GM23248 (cell line): Measurements from ENCODE around the gene TMEM14C. TPM values are rescaled to one million over a fixed set of nuclear protein-coding genes. Genes with fewer than 3 reads are reported as not detected.

Experiments used
- DNase-seq: peaks from one replicate; pipeline ENCODE4 v3.0.0-alpha.2; 2015
- H2AFZ ChIP-seq: fragments of 200-600 bp; sonication (generic); 2 replicates; pipeline ENCODE4 v1.6.1; 2016; ENCODE audit warnings: antibody characterized with exemption
- H3F3A ChIP-seq: fragments of 200-600 bp; sonication (generic); 2 replicates; pipeline ENCODE4 v1.6.1; 2016; ENCODE audit warnings: mild to moderate bottlenecking, antibody characterized with exemption, mixed run types; ENCODE audit not compliant: insufficient read depth
- H3K27ac ChIP-seq: fragments of 200-600 bp; sonication (generic); 2 replicates; pipeline ENCODE4 v1.5.1; 2016; ENCODE audit warnings: mild to moderate bottlenecking
- H3K27me3 ChIP-seq: fragments of 200-600 bp; sonication (generic); replicated peaks from 2 replicates; pipeline ENCODE4 v1.6.1; 2016; ENCODE audit warnings: mild to moderate bottlenecking; ENCODE audit not compliant: insufficient read depth
- H3K36me3 ChIP-seq: fragments of 200-600 bp; sonication (generic); 2 replicates; pipeline ENCODE4 v1.6.1; 2016; ENCODE audit warnings: low read depth, mild to moderate bottlenecking
- H3K4me1 ChIP-seq: fragments of 200-600 bp; sonication (generic); 2 replicates; pipeline ENCODE4 v1.6.1; 2016; ENCODE audit warnings: mild to moderate bottlenecking; ENCODE audit not compliant: insufficient read depth
- H3K4me2 ChIP-seq: fragments of 200-600 bp; sonication (generic); one replicate; pipeline ENCODE4 v1.6.1; 2016; ENCODE audit warnings: mild to moderate bottlenecking; ENCODE audit not compliant: unreplicated experiment
- H3K4me3 ChIP-seq: fragments of 200-600 bp; sonication (generic); 2 replicates; pipeline ENCODE4 v1.5.1; 2016; ENCODE audit warnings: mild to moderate bottlenecking
- H3K79me2 ChIP-seq: fragments of 200-600 bp; sonication (generic); 2 replicates; pipeline ENCODE4 v1.6.1; 2016; ENCODE audit warnings: mild to moderate bottlenecking; ENCODE audit not compliant: insufficient read depth
- H3K9ac ChIP-seq: fragments of 200-600 bp; sonication (generic); 2 replicates; pipeline ENCODE4 v1.6.1; 2016; ENCODE audit warnings: mild to moderate bottlenecking
- H3K9me2 ChIP-seq: fragments of 200-600 bp; sonication (generic); 2 replicates; pipeline ENCODE4 v1.6.1; 2016; ENCODE audit warnings: mixed run types, mild to moderate bottlenecking, moderate library complexity; ENCODE audit not compliant: insufficient read depth
- H3K9me3 ChIP-seq: fragments of 200-600 bp; sonication (generic); one replicate; pipeline ENCODE4 v1.6.1; 2017; ENCODE audit warnings: low read depth
- H4K20me1 ChIP-seq: fragments of 200-600 bp; sonication (generic); 2 replicates; pipeline ENCODE4 v1.6.0; 2016; ENCODE audit not compliant: insufficient read depth
- EZH2 ChIP-seq: fragments of 200-600 bp; sonication (generic); IDR thresholded peaks from 2 replicates; pipeline ENCODE4 v1.6.1; 2018; ENCODE audit warnings: antibody characterized with exemption, mild to moderate bottlenecking; ENCODE audit not compliant: insufficient read depth, poor library complexity, severe bottlenecking
- EZH2phosphoT487 ChIP-seq: fragments of 200-600 bp; sonication (generic); IDR thresholded peaks from 2 replicates; pipeline ENCODE4 v1.6.1; 2018; ENCODE audit warnings: antibody characterized with exemption, moderate library complexity, mild to moderate bottlenecking, low read depth; ENCODE audit not compliant: insufficient read depth
- WGBS, 2 experiments: methylation state at CpG; one replicate each; pipeline ENCODE4 v1.1.6; 2015 to 2017; ENCODE audit warnings: low lambda C conversion rate in 2 of 2, low coverage in 1 of 2; ENCODE audit errors: missing lambda C conversion rate in 2 of 2; 5-methylcytosine and 5-hydroxymethylcytosine counted together
- in situ Hi-C: fragments of 300-500 bp; cut with MboI; formaldehyde crosslinking; loops from 2 replicates; pipeline ENCODE4 v1.15.0; 2020
- polyA plus RNA-seq: library from polyadenylated mRNA; unstranded; fragments of >200 nt; fragmentation: Nextera tagmentation; extraction: Ambion mirVana; gene quantifications from 2 replicates; pipeline ENCODE4 v1.2.1, GENCODE V29; 2016
- total RNA-seq: library from RNA; depleted of rRNA; stranded (reverse); fragments of >200 nt; shearing (Covaris generic); gene quantifications from 2 replicates; pipeline ENCODE4 v1.2.3, GENCODE V29; 2014

The TMEM14C gene
- total and polyA plus RNA-seq, 2 experiments from 2014 or later, result 164 to 272 TPM

GRCh38 chr6:10742251-10742650 lies 19.4 kb downstream of the TMEM14C start:
- no peak overlapping the region for H3K4me2 ChIP-seq
- peaks cover 16% of the 10 kb centered on the region for H3K79me2 ChIP-seq
- H2AFZ ChIP-seq, result no peak overlapping the region
- in situ Hi-C loops, result no loop called here
- TF ChIP-seq EZH2phosphoT487 (no peak), EZH2 (no peak)
- no peaks in the 10 kb centered on the region for H3K27me3 ChIP-seq
- H3K4me1 ChIP-seq, result no peaks in the 10 kb centered on the region
- no peak overlapping the region for H3K9ac ChIP-seq
- no peaks in the 10 kb centered on the region for H3K9me3 ChIP-seq
- WGBS, 2 experiments, result 94 to 95% methylated on average over 12 of the region's 12 CpGs
- DNase-seq, result no peak
- H3K27ac ChIP-seq, result no peak overlapping the region
- no peak overlapping the region for H3K4me3 ChIP-seq
- no peaks in the 10 kb centered on the region for H3K9me2 ChIP-seq
- peaks cover 13% of the 10 kb centered on the region; the same call in 1 of the 2 replicates for H3F3A ChIP-seq
- H3K36me3 ChIP-seq, result no peaks in the 10 kb centered on the region
- H4K20me1 ChIP-seq, result no peaks in the 10 kb centered on the region

DNA sequence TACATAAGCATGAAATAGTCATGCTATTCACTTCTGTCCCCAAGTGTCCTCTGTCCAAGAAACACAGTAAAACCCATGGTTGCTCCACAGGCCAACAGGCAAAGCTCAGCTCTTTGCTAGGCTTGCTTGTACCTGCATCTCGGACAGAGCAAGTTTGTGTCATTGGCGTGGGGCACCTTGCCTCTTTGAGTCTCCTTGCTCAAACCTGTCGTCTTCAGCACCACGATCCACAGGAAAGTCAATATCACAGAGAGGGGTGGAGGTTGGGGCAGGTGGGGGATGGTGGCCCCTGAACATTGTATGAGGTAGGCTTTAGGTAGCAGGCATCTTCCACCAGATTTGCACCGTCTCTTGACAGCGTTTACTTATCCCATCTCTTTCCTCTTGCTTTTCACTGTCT lies 20.6 kb downstream of the TMEM14C start:
- Histone ChIP-seq H3K27ac (no peak overlapping the region), H3K4me3 (no peak overlapping the region), H2AFZ (no peak overlapping the region), H3K79me2 (peaks cover 12% of the 10 kb centered on the region), H3K36me3 (no peaks in the 10 kb centered on the region), H3K9me3 (no peaks in the 10 kb centered on the region), H3K4me2 (no peak overlapping the region), H3K9ac (no peak overlapping the region), H4K20me1 (no peaks in the 10 kb centered on the region), H3K27me3 (no peaks in the 10 kb centered on the region), H3K4me1 (peaks cover 3% of the 10 kb centered on the region; the same call in 1 of the 2 replicates), H3K9me2 (no peaks in the 10 kb centered on the region), H3F3A (peaks cover 13% of the 10 kb centered on the region; the same call in 1 of the 2 replicates)
- in situ Hi-C loops, result no loop called here
- WGBS, 2 experiments, result 75 to 82% methylated on average over 6 of the region's 6 CpGs
- no peak for TF ChIP-seq EZH2phosphoT487
- TF ChIP-seq EZH2, result no peak
- DNase-seq, result no peak

GRCh38 chr6:10745116-10745515 lies 22.2 kb downstream of the TMEM14C start:
- Histone ChIP-seq H3K9ac (no peak overlapping the region), H2AFZ (no peak overlapping the region), H3K9me3 (no peaks in the 10 kb centered on the region), H3K9me2 (no peaks in the 10 kb centered on the region), H4K20me1 (no peaks in the 10 kb centered on the region; the same call in 1 of the 2 replicates), H3K36me3 (no peaks in the 10 kb centered on the region), H3K4me1 (peaks cover 14% of the 10 kb centered on the region; the same call in 1 of the 2 replicates), H3K27me3 (no peaks in the 10 kb centered on the region), H3K27ac (no peak overlapping the region), H3F3A (peaks cover 13% of the 10 kb centered on the region; the same call in 1 of the 2 replicates), H3K4me2 (no peak overlapping the region), H3K79me2 (peaks cover 24% of the 10 kb centered on the region), H3K4me3 (no peak overlapping the region)
- no peak for TF ChIP-seq EZH2phosphoT487
- no peak for TF ChIP-seq EZH2
- WGBS, 2 experiments, result 87 to 90% methylated on average over 5 of the region's 5 CpGs
- DNase-seq, result no peak
- in situ Hi-C loops, result no loop called here

DNA sequence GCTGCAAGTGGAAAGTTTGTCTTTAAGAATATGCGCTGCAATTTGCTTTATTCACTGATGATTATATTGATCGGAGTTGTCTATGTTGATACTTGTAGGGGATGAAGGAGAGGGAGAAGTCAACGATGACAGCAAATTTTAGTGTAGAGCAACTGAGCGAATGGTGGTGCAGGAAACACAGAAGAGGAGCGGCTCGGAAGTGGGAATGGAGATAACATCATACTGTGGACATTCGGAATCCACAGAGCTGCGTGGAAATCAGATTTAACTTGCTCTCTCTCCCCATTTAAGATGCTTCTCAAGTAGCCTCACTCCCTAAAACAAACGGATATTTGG lies 24.0 kb downstream of the TMEM14C start:
- peak overlapping the region; percentile 88 for H3K4me3 ChIP-seq
- WGBS, 2 experiments, result 70 to 72% methylated on average over 9 of the region's 9 CpGs
- peak overlapping the region; percentile 90 for H3K4me2 ChIP-seq
- peaks cover 13% of the 10 kb centered on the region; the same call in 1 of the 2 replicates for H3F3A ChIP-seq
- no peak for TF ChIP-seq EZH2
- no peak for TF ChIP-seq EZH2phosphoT487
- H3K27me3 ChIP-seq, result no peaks in the 10 kb centered on the region
- H3K9me2 ChIP-seq, result no peaks in the 10 kb centered on the region
- peak overlapping the region; percentile 52; the same call in 1 of the 2 replicates for H3K27ac ChIP-seq
- no peaks in the 10 kb centered on the region; the same call in 1 of the 2 replicates for H4K20me1 ChIP-seq
- no peaks in the 10 kb centered on the region for H3K36me3 ChIP-seq
- peaks cover 42% of the 10 kb centered on the region for H3K79me2 ChIP-seq
- H2AFZ ChIP-seq, result peak overlapping the region; percentile 94
- no peak for DNase-seq
- no peaks in the 10 kb centered on the region for H3K9me3 ChIP-seq
- peak overlapping the region; percentile 92; the same call in 1 of the 2 replicates for H3K9ac ChIP-seq
- peaks cover 14% of the 10 kb centered on the region; the same call in 1 of the 2 replicates for H3K4me1 ChIP-seq
- in situ Hi-C loops, result no loop called here
